ENCODE measurements around the gene ARMS2.

ARMS2 gene

GRCh38 chr10:122427280-122427679 lies 27.2 kb upstream of the ARMS2 start:
- DNase-seq (ENCODE audit: low read depth), result no peak
- no peak for TF ChIP-seq CTCF (conservative IDR thresholded peaks at IDR 0.05; ENCODE audit: control insufficient read depth, insufficient read depth, low read depth, low read length)
- H3K4me3 ChIP-seq (ENCODE audit: control insufficient read depth, low read depth, low read length), result no peak overlapping the region

- no peak overlapping the region for H3K4me3 ChIP-seq (ENCODE audit: control insufficient read depth, low read depth, low read length)
- DNase-seq (ENCODE audit: low read depth), result peak; percentile 64
- TF ChIP-seq CTCF (conservative IDR thresholded peaks at IDR 0.05; ENCODE audit: control insufficient read depth, insufficient read depth, low read depth, low read length), result peak; percentile 50
These were observed 19.1 kb upstream of the ARMS2 start for GRCh38 chr10:122435212-122435827.

- H3K4me3 ChIP-seq (ENCODE audit: control insufficient read depth, low read depth, low read length), result no peak overlapping the region
- no peak for TF ChIP-seq CTCF (conservative IDR thresholded peaks at IDR 0.05; ENCODE audit: control insufficient read depth, insufficient read depth, low read depth, low read length)
- peak; percentile 78 for DNase-seq (ENCODE audit: low read depth)
These were observed 12.5 kb upstream of the ARMS2 start for GRCh38 chr10:122441961-122442360.

- H3K4me3 ChIP-seq (ENCODE audit: control insufficient read depth, low read depth, low read length), result no peak overlapping the region
- no peak for TF ChIP-seq CTCF (conservative IDR thresholded peaks at IDR 0.05; ENCODE audit: control insufficient read depth, insufficient read depth, low read depth, low read length)
- DNase-seq (ENCODE audit: low read depth), result no peak
These were observed 9.0 kb upstream of the ARMS2 start for GRCh38 chr10:122445469-122445868.

- no peak overlapping the region for H3K4me3 ChIP-seq (ENCODE audit: control insufficient read depth, low read depth, low read length)
- TF ChIP-seq CTCF (conservative IDR thresholded peaks at IDR 0.05; ENCODE audit: control insufficient read depth, insufficient read depth, low read depth, low read length), result no peak
- no peak for DNase-seq (ENCODE audit: low read depth)
These were observed 8.5 kb upstream of the ARMS2 start for GRCh38 chr10:122445904-122446303.

- TF ChIP-seq CTCF (conservative IDR thresholded peaks at IDR 0.05; ENCODE audit: control insufficient read depth, insufficient read depth, low read depth, low read length), result no peak
- H3K4me3 ChIP-seq (ENCODE audit: control insufficient read depth, low read depth, low read length), result no peak overlapping the region
- no peak for DNase-seq (ENCODE audit: low read depth)
These were observed 7.6 kb upstream of the ARMS2 start for GRCh38 chr10:122446668-122447423.
